ENCODE data around the gene CCM2. TPM values are rescaled to one million over a fixed set of nuclear protein-coding genes. Genes with fewer than 3 reads are reported as not detected.

The CCM2 gene
- total RNA-seq, 4 donors from 2014 or later: 35.8 to 62.0 (median 51.9) TPM

DNA sequence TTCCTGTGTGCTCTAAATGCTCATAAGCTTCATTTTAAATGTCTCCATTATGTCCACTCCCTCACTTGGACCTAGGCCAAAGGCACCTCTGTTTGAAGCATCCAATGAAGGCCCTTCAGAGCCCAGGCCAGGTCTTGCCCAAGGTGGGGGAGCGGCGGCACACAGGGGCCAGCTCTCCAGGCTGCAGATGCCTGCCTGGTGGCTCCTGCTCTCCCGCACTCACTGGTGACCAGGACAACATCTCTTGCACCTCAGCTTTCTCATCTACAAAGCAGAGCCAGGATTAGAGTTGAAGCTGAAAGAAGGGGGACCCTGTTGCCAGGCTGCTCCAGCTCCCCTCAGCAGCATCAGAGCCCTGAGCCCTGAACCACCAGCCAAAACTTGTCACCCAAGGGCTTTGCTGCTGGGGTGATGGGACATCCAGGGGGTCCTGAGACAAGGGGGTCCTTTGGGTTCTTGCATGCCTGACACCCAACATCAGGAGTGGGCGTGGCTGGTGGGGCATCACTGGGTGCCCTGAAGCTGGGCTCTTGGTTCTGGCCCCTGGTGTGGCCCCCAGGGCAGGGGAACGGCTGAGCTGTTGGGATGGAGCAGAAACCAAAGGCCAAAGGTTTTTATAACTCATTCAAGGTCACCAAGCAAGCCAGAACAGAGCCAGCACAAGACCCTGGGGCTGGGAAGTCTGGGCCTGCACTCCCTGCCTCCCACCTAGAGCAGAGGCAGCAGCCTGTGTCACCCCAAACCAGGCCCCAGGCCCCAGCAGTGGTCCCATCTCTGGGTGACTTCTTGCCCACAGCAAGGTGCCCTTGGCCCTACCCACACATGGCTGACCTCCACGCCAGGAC lies 87.5 kb downstream of the CCM2 start:
- H3K4me1 ChIP-seq: peaks cover 0 to 25% (median 3%) of the 10 kb centered on the region in 3 donors
- no peaks in the 10 kb centered on the region for H3K9me3 ChIP-seq
- no peak for ATAC-seq
- TF ChIP-seq POLR2A (IDR thresholded peaks at IDR 0.05) (no peak), EP300 (IDR thresholded peaks at IDR 0.05) (no peak), POLR2AphosphoS5 (IDR thresholded peaks at IDR 0.05) (no peak)
- TF ChIP-seq, protein P1, sequence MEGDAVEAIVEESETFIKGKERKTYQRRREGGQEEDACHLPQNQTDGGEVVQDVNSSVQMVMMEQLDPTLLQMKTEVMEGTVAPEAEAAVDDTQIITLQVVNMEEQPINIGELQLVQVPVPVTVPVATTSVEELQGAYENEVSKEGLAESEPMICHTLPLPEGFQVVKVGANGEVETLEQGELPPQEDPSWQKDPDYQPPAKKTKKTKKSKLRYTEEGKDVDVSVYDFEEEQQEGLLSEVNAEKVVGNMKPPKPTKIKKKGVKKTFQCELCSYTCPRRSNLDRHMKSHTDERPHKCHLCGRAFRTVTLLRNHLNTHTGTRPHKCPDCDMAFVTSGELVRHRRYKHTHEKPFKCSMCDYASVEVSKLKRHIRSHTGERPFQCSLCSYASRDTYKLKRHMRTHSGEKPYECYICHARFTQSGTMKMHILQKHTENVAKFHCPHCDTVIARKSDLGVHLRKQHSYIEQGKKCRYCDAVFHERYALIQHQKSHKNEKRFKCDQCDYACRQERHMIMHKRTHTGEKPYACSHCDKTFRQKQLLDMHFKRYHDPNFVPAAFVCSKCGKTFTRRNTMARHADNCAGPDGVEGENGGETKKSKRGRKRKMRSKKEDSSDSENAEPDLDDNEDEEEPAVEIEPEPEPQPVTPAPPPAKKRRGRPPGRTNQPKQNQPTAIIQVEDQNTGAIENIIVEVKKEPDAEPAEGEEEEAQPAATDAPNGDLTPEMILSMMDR (IDR thresholded peaks at IDR 0.05): no peak
- WGBS, 2 donors (ENCODE audit: low coverage in 1 of 2): 100% methylated on average over 1 of the region's 6 CpGs; no CpG with 5 or more reads in 1 of the 2 donors
- H3K36me3 ChIP-seq: peaks cover 0 to 22% of the 10 kb centered on the region in 2 donors
- H3K27ac ChIP-seq: peak overlapping the region in 3 of 4 donors; percentile 84 to 92 (median 88)
- H3K4me3 ChIP-seq: peak overlapping the region in 1 of 2 donors; percentile 79
- no peaks in the 10 kb centered on the region for H3K27me3 ChIP-seq

DNA sequence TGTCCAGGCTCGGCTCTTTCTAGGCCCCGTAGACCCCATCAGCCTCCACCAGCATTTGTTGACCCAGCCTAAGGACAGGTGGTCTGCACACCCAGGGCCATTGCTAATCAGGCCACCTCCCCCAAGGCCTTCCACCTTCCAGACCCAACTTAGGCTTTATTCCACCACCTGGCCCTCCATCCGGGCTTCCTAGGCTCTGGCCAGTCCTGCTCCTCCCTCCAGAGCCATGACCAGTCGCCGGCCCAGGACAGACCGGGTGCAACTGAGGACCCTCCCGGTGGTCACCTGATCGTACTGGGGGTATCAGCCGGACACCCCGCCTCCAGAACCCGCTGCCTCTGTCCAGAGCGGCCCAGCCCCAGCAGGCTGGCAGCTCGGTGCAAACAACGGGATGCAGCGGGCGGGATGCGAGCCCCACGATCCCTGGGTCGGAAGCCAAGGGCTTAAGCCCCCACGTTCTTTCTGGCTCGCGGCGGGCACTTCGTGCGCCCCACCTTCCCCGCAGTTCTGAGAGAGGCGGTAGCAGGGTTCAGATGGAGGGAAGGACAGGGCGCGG lies 88.2 kb downstream of the CCM2 start:
- Histone ChIP-seq H3K9me3 (no peaks in the 10 kb centered on the region), H3K36me3 (peaks cover 0 to 19% of the 10 kb centered on the region in 2 donors), H3K27ac (peak overlapping the region; percentile 62 to 92 (median 86)), H3K4me3 (peak overlapping the region; percentile 66 to 79), H3K27me3 (no peaks in the 10 kb centered on the region), H3K4me1 (peaks cover 0 to 25% (median 3%) of the 10 kb centered on the region in 3 donors)
- peak; percentile 4 for ATAC-seq
- TF ChIP-seq EP300 (IDR thresholded peaks at IDR 0.05) (no peak), POLR2AphosphoS5 (IDR thresholded peaks at IDR 0.05) (no peak), POLR2A (IDR thresholded peaks at IDR 0.05) (no peak)
- no CpG with 5 or more reads among the region's 29 CpGs for WGBS, 2 donors (ENCODE audit: low coverage in 1 of 2)

DNA sequence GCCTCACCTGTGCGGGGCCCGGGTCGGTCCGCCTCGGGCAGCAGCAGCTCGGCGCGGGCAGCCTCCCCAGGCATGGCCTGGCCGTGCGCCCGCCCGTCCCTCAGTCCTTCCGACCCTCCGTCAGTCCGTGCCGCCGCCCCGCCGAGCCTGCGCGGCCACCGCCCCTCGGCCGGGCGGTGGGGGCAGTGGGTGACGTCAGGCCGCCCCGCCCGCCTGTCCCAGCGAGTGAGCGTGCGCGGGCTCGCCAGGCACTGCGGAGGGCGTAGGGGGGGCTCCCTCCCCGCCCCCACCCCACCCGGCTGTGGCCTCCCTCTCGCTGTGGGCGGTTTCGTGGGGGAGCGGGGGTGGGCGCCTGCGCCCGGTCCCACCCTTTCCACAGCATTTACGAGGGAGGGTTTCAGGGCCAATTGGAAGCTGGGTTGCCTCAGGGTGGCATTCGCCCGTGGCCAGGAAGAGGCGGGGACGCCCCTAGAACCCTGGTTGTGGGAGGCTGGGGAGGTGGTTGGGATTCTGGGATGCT lies 88.9 kb downstream of the CCM2 start, which contains the start of gene NACAD:
Gene NACAD, minus strand, starts transcription at position 149 of the 520 bp plus-strand sequence. Its CDS starts 75 bp downstream, at position 74.
- TF ChIP-seq POLR2AphosphoS5 (IDR thresholded peaks at IDR 0.05): peak; percentile 38
- TF ChIP-seq, protein P1 (IDR thresholded peaks at IDR 0.05): no peak
- TF ChIP-seq POLR2A (IDR thresholded peaks at IDR 0.05): peak; percentile 32 to 35
- Histone ChIP-seq H3K27me3 (no peaks in the 10 kb centered on the region), H3K4me3 (peak within 1 kb of the TSS; percentile 66 to 79), H3K4me1 (peaks cover 0 to 25% (median 3%) of the 10 kb centered on the region in 3 donors), H3K36me3 (peaks cover 0 to 19% of the 10 kb centered on the region in 2 donors), H3K9me3 (no peaks in the 10 kb centered on the region), H3K27ac (peak within 1 kb of the TSS; percentile 62 to 92 (median 86))
- ATAC-seq: peak; percentile 95
- WGBS, 2 donors (ENCODE audit: low coverage in 1 of 2): no CpG with 5 or more reads among the region's 50 CpGs

DNA sequence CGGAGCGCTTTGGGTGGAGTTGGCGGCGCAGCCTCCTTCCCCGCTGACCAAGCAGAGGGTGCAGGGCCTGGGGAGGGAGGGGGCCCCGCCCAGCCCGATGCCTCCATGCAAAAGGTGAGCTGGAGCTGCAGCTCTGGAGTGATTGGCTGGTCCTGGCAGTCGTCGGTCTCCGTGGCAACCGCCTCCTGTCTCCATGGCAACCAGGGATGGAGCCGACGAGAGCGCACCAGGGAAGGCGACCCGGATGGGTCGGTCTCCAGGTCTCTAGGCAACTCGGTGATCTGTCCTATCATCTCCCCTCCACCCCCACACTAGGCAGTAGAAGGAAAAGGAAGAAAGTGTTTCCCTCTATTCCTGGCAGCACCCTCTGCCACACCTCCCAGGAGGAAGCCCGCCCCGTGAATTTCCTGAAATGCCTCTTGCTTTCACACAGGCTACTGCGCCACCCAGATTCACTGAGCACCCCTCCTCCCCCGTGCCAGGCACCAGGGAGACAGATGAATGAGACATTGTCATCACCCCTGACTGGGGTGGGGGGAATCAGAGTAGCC lies 89.4 kb downstream of the CCM2 start:
- TF ChIP-seq POLR2A (IDR thresholded peaks at IDR 0.05): no peak
- no peak for TF ChIP-seq EP300 (IDR thresholded peaks at IDR 0.05)
- no peak for TF ChIP-seq POLR2AphosphoS5 (IDR thresholded peaks at IDR 0.05)
- TF ChIP-seq, protein P1 (IDR thresholded peaks at IDR 0.05): no peak
- 0 to 15% methylated on average over 1 to 8 of the region's 22 CpGs for whole genome bisulfite sequencing, 2 donors (ENCODE audit: low coverage in 1 of 2)
- Histone ChIP-seq H3K9me3 (peaks cover 0 to 5% (median 0%) of the 10 kb centered on the region in 3 donors), H3K36me3 (peaks cover 0 to 17% of the 10 kb centered on the region in 2 donors), H3K27ac (peak overlapping the region; percentile 62 to 92 (median 86)), H3K27me3 (no peaks in the 10 kb centered on the region), H3K4me1 (peaks cover 0 to 25% (median 3%) of the 10 kb centered on the region in 3 donors), H3K4me3 (peak overlapping the region; percentile 66 to 79)
- ATAC-seq: peak; percentile 65
